IPS-18c (cell line): ENCODE results near the gene USF2.

Source experiments
- H3K4me3 ChIP-seq: 2 replicates; pipeline ENCODE4 v1.7.0; 2013; ENCODE audit warnings: low read depth, mild to moderate bottlenecking, low read length, moderate library complexity; ENCODE audit not compliant: insufficient read depth
- H3K9me3 ChIP-seq: one replicate; pipeline ENCODE4 v1.6.1; 2013; ENCODE audit warnings: mild to moderate bottlenecking, low read length, moderate library complexity; ENCODE audit not compliant: control insufficient read depth, insufficient read depth

Gene USF2

DNA sequence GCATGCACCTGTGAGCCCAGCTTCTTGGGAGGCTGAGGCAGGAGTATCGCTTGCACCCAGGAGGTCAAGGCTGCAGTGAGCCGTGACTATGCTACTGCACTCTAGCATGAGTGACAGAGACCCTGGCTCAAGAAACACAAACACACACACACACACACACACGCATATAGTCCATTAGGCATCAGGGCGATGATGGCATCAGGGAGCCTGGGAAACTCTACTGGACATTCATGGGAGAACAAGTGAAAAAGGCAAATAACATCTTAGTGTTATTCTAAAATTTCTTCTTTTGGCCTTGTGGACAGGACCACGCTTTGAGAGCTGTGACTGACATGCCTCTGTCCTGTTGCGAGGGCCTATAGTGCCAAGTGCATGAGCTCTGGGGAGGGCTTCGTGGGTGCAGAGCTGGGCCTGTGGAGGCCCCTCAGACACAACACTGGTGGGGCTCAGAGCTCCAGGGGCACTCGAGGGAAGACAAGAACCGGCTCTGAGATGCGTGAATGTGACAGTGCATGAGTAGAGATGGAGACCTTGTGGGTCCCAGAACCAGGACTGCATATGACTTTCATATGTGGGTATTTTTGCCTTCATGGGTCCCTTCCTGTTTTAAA, 8.0 kb upstream of the USF2 start:
- no peaks in the 10 kb centered on the region for H3K9me3 ChIP-seq
- no peak overlapping the region for H3K4me3 ChIP-seq

DNA sequence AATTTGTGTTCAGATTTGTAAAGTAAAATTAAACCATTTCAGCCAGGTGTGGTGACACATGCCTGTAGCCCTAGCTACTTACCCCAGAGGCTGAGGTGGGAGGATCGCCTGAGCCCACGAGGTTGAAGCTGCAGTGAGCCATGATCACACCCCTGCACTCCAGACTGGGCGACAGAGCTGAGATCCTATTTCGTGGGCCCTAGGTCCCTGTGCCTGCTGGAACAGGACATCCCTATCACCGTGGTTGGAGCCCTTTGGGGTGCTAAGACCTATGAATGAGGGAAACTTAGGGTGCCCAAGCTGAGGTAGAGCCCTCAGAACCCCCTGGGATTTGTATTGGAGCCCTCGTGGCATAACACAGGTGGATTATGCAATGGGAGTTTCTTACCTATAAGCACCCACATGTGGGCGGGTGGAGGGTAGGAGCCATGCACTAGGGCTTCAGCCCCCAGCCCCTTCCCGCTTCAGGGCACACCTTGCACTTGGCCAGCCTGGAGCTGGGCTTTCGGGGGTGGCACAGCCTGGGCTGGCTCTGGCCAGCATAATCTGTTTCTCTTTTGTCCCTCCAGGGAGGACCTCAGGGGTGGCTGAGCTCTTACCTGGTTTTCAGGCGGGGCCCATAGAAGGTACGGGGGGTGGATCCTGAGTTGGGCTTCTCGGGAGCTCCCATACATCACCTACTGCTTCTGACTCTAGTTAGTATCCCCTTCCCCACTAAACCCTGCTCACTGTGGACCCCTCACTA, 7.2 kb upstream of the USF2 start:
- Histone ChIP-seq H3K9me3 (no peaks in the 10 kb centered on the region), H3K4me3 (no peak overlapping the region)

DNA sequence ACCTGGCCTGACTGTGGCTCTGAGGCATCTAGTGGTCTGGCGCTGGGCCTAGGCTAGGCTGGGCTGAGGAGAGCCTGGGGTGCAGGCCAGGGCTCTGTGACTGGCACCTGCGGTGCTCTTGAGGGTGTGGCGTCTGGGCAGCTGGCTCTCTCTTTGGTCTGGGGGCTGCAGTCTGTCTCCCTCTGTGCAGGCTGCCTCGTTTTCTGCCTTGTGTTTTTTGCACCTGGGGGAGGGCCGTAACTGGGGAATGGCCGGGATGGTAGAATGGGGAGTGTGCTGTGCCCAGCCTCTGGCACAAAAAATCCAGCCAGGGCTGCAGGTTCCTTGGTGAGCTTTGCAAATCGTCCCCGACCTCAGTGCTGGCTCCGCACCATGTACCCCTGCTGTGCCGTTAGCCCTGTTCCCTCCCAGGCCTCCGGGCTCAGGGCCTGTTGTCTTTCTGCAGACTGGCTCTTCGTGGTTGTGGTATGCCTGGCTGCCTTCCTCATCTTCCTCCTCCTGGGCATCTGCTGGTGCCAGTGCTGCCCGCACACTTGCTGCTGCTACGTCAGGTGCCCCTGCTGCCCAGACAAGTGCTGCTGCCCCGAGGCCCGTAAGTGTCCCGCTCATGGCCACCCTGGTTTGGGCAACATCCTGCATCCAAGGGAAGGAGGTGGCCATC, 6.5 kb upstream of the USF2 start:
- Histone ChIP-seq H3K9me3 (no peaks in the 10 kb centered on the region), H3K4me3 (no peak overlapping the region)

DNA sequence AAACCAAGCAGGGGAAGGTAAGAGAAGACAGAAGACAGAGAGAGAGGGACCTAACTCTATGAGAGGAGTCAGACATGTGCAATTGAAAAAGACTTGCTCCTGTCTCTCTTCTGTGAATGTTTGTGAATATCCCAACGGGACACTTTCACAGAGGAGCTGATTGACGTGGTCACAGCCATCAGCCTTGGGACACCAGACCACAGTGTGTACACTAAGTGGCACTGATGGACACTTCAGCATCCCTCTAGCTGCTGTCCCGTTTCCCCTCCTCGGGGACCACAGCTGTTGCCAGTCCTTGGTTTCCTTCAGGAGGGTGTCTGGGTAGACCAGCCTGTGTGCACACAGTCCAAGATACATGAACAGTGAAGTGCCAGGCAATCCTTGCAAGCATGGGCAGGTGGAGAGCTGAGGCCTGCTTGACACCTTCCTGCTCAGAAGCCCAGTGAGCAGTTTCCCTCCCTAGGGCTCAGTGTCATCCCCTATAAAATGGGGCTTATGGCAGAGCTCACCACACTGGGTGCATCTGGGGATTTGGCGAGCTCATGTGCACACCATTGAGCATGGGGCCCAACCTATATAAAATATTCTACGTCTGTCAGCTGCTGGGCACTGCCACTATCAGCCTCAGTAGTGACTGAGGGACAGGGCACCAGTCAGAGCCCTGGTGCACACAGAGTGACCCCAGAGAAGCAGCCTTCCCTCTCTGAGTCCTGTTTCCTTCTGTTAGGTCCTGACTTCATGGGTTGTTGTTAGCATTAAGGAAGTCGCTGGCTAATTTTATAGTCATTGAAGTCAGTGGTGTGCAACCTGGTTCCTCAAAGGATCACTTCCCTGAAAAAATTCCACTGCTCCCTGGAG, 4.3 kb upstream of the USF2 start:
- H3K9me3 ChIP-seq, result no peaks in the 10 kb centered on the region
- no peak overlapping the region for H3K4me3 ChIP-seq

DNA sequence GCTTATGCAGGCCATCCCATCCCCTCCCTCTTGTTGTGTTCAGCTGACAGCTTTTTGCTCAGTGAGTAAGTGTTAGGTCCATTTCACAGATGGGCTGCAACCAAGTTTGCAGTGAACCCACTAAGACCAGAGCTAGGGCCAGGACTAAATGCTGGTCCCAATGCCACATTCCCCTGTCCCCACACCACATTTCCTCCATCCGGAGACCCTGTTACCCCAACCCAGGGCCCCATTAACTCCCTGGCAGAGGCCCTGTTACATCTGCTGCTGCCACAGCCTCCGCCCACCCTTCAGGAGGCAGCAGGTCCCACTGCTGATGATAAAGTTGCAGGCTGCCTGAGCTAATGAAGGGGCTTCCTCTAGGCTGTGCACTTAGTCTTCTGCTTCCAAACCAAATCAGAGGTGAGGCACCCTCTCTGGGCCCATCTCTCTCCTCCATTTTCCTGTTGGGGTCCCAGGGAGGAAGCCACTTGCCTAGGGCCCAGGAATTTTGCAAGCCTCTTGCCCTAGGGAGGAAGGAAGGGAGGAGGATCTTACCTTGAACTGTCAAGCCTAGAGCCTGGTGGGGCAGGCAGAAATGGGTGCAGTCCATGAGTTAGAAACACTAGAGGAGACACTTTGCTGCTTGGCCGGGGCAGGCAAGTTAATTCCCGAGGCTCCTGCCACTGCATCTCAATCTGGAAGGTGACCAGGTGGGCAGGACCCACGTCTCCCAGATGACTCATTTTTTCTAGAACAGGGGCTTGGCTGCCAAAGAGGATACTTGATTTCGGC, 3.4 kb upstream of the USF2 start:
- no peak overlapping the region for H3K4me3 ChIP-seq
- no peaks in the 10 kb centered on the region for H3K9me3 ChIP-seq

DNA sequence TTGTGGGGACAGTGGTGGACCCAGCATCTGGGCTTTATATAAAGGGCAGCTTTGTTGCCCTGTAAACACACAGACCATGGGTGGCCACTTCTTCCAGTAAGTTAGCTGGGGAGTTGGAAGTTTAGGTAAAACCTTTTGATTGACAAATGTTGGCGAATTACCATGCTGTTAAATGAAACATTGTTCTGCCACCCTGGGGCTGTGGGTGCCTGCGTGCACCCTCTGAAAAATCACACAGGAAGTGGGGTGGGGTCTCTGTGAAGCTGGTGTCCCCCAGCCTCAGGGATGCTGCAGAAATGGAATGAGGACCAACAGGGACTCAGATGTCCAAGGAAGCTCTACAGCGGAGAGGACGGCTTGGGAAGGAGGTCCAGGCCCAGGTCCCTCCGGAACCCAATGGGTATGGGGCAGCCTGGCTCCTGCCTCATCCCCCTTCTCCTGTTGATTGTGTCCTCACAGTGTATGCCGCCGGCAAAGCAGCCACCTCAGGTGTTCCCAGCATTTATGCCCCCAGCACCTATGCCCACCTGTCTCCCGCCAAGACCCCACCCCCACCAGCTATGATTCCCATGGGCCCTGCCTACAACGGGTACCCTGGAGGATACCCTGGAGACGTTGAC, 2.8 kb upstream of the USF2 start:
- Histone ChIP-seq H3K9me3 (no peaks in the 10 kb centered on the region), H3K4me3 (no peak overlapping the region)

DNA sequence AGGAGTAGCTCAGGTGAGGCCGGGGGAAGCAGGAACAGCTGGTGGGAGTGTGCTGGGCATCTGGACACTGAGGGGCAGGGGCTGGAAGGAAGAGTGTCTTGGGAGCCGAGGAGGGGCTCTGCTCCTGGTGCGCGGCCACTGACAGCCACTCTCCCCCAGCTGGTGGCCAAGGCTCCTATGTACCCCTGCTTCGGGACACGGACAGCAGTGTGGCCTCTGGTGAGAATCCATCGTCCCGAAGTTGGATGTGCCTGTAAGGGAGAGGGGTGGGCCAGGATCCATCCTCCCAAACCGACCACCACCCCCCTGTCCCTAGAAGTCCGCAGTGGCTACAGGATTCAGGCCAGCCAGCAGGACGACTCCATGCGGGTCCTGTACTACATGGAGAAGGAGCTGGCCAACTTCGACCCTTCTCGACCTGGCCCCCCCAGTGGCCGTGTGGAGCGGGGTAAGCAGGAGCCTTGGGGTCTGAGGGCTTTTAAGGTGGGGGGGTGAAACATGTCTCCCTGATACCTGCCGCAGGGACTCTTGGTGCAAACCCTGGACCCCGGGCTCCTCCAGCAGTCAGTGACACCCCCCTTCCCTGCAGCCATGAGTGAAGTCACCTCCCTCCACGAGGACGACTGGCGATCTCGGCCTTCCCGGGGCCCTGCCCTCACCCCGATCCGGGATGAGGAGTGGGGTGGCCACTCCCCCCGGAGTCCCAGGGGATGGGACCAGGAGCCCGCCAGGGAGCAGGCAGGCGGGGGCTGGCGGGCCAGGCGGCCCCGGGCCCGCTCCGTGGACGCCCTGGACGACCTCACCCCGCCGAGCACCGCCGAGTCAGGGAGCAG, 2.0 kb upstream of the USF2 start:
- no peaks in the 10 kb centered on the region for H3K9me3 ChIP-seq
- peak overlapping the region; percentile 72 for H3K4me3 ChIP-seq

DNA sequence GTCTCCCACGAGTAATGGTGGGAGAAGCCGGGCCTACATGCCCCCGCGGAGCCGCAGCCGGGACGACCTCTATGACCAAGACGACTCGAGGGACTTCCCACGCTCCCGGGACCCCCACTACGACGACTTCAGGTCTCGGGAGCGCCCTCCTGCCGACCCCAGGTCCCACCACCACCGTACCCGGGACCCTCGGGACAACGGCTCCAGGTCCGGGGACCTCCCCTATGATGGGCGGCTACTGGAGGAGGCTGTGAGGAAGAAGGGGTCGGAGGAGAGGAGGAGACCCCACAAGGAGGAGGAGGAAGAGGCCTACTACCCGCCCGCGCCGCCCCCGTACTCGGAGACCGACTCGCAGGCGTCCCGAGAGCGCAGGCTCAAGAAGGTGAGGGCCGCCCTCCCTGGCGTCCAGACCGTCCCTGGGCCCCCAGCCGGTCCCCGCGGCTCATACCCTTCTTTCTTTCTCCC, 1.4 kb upstream of the USF2 start:
- Histone ChIP-seq H3K9me3 (no peaks in the 10 kb centered on the region), H3K4me3 (peak overlapping the region; percentile 72)

DNA sequence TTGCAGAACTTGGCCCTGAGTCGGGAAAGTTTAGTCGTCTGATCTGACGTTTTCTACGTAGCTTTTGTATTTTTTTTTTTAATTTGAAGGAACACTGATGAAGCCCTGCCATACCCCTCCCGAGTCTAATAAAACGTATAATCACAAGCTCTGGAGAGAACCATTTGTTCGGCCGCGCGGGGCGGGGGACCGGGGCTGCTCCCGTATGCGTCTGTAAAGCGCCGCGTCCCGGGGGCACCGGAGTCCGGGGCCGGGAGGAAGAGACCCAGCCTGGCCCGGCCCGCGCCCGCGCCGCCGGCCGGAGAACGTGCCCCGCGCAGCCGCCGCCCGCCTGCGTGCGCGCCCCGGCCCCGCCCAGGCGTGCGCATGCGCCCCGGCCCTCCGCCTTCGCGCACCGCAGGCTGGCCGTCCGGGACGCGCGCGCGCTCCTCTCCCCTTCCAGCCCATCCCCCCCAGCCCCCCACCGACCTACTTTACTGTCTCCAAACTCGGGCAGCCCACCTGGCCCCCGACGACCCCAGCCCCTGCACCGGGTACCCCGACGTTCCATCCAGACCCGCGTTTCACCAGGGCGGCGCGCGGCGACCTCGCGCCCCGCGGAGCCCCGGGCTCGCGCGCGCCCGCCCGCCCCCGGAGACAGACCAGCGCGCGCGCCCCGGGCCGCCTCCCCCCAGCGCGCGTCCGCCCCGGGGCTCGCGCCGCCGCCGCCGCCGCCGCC, 785 bp upstream of the USF2 start:
- Histone ChIP-seq H3K4me3 (peak overlapping the region; percentile 72), H3K9me3 (no peaks in the 10 kb centered on the region)

DNA sequence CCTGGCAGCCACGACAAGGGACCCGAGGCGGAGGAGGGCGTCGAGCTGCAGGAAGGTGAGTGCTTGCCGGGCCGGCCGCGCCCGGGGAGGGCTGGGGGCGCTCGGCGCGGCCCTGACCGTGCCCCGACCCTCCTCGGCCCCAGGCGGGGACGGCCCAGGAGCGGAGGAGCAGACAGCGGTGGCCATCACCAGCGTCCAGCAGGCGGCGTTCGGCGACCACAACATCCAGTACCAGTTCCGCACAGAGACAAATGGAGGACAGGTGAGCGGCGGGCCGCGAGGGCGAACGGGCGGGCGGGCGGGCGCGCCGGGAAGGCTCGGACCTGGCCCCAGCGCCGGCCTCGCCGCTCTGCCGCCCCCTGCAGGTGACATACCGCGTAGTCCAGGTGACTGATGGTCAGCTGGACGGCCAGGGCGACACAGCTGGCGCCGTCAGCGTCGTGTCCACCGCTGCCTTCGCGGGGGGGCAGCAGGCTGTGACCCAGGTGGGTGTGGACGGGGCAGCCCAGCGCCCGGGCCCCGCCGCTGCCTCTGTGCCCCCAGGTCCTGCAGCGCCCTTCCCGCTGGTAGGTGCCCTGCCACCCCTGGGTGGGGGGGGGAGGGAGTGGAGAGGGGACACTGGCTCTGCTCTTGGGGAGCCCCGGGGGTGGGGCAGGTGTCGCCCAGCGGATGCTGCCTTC, 816 bp downstream of the USF2 start:
- no peaks in the 10 kb centered on the region for H3K9me3 ChIP-seq
- peak overlapping the region; percentile 62 for H3K4me3 ChIP-seq

DNA sequence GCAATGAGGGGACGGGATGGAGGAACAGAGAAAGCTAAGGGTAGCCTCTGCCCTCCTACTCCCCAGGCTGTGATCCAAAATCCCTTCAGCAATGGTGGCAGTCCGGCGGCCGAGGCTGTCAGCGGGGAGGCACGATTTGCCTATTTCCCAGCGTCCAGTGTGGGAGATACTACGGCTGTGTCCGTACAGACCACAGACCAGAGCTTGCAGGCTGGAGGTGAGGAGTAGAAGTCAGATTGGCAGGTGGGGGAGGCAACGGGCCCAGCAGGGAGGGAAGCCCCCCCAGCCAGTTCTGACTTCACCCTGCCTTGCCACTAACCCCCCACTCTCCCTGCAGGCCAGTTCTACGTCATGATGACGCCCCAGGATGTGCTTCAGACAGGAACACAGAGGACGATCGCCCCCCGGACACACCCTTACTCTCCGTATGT, 1.6 kb downstream of the USF2 start:
- Histone ChIP-seq H3K4me3 (no peak overlapping the region), H3K9me3 (no peaks in the 10 kb centered on the region)

DNA sequence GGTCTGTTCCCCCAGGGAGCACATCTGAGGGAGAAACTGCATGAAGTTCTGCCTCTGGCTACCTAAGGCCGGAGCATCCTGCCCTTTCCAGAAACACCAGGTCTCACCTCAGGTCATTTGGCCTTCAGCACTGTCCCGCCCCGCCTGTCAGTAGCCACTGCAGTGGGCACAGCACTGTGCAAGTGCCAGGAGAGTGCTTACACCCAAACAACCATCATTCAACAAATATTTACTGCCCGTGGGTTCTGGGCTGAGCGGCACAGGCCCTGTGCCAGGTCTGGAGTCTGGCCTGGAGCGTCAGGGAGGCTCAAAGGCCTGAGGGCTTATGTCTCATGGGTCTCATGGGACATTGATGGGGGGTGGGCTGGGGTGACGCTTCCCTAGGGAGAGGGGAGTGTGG, 2.8 kb downstream of the USF2 start:
- no peak overlapping the region for H3K4me3 ChIP-seq
- H3K9me3 ChIP-seq, result no peaks in the 10 kb centered on the region

DNA sequence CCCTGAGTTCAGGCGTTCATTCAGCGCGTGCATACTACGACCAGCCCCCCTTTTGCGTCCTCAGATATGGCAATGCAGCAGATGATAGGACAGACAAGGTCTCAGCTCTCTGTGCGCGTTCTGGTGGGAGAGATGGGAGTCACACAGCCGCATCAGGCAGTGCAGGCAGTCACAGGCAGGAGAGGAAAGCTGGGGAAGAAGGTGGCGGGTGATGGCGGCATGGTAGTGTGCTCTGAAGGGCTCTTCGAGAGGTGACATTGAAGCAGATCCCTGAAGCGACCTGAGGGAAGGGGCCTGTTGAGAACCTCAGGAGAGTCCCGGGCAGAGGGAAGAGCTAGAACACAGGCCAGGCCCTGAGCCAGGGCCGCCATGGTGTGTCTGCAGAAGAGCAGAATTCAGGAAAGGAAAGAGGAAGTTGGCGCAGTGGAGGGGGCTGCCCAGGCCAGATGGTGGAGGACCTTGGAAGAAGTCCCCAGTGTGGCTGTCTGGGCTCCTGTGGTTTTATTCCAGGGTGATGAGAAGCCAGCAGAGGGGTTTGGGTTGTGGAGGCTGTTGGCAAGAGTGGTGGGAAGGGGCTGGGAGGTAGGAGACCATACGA, 3.5 kb downstream of the USF2 start:
- Histone ChIP-seq H3K4me3 (no peak overlapping the region), H3K9me3 (no peaks in the 10 kb centered on the region)

DNA sequence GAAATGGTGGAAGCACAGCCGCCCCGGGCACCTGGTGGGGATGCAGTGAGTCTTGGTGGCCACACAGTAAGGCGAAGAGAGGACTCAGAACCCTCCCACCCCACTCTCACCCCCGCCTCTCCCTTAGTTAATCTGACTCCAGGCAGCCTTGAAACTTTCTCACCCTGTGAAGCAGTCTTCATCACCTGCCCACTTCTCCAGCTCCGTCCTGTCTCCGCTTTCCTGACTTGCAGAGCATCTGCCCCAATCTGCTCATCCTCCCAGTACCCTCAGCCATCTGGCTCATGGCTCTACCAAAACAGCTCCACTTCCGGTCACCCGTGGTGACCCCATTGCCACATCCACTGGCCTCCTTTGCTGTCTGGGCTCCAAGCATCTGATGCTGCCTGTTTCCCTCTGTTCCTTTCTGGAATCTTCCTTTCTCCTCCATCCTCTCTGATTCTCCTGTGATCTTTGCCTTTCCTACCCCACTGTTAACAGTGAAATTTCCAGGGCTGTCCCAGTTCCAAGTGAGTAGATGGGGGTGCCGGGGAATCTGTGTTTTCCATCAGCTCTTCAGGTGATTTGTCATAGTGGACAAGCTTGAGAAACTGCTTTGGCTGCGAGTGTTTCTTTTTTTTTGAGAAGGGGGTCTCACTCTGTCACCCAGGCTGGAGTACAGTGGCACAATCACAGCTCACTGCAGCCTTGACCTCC, 4.3 kb downstream of the USF2 start:
- Histone ChIP-seq H3K4me3 (no peak overlapping the region), H3K9me3 (no peaks in the 10 kb centered on the region)
